Activated CD8-positive, alpha-beta T cell treated with anti-CD3 and anti-CD28 coated beads for 36 hours (primary cell): ENCODE results near the gene GGT6. TPM values are rescaled to one million over a fixed set of nuclear protein-coding genes. Genes with fewer than 3 reads are reported as not detected.

Experiments used
- ATAC-seq: fragments of 200-7000 bp; cut with Tn5 transposase; one replicate; pipeline ENCODE4 v1.10.0; 2021; ENCODE audit warnings: mild to moderate bottlenecking, moderate library complexity
- CTCF ChIA-PET: fragments of 350-600 bp; sonication (Branson Sonifier 250); formaldehyde crosslinking; loops from one replicate; lab custom pipeline; 2021; ENCODE audit warnings: antibody characterized with exemption; lab: Charles Lee
- POLR2A ChIA-PET: fragments of 350-600 bp; sonication (Branson Sonifier 250); formaldehyde crosslinking; loops from one replicate; lab custom pipeline; 2021; ENCODE audit warnings: antibody characterized with exemption; lab: Charles Lee
- DNase-seq: peaks from one replicate; pipeline ENCODE4 v3.0.0-alpha.2; 2020
- H3K27ac Mint-ChIP-seq: one replicate; pipeline ENCODE4 v1.8.0; 2021; ENCODE audit warnings: mild to moderate bottlenecking, mixed read lengths
- H3K27me3 Mint-ChIP-seq: one replicate; pipeline ENCODE4 v1.8.0; 2021; ENCODE audit warnings: mixed read lengths
- H3K36me3 Mint-ChIP-seq: one replicate; pipeline ENCODE4 v1.8.0; 2021; ENCODE audit warnings: low read depth, mixed read lengths
- H3K4me1 Mint-ChIP-seq: one replicate; pipeline ENCODE4 v1.8.0; 2021; ENCODE audit warnings: low read depth, mixed read lengths
- H3K4me3 Mint-ChIP-seq: one replicate; pipeline ENCODE4 v1.8.0; 2021; ENCODE audit warnings: mild to moderate bottlenecking, moderate library complexity, mixed read lengths
- H3K9me3 Mint-ChIP-seq: one replicate; pipeline ENCODE4 v1.8.0; 2021; ENCODE audit warnings: mixed read lengths
- CTCF ChIP-seq: fragments of 200-600 bp; IDR thresholded peaks from one replicate; pipeline ENCODE4 v1.8.0; 2022; ENCODE audit warnings: antibody characterized with exemption, mild to moderate bottlenecking
- intact Hi-C: fragments of 100-400 bp; cut with micrococcal nuclease; formaldehyde crosslinking; loops from one replicate; pipeline ENCODE4 v1.10.0; 2022
- total RNA-seq, 2 experiments: library from RNA; stranded (reverse); gene quantifications; one replicate each; pipeline ENCODE4 v1.2.3, GENCODE V29; 2021

Gene GGT6
- total RNA-seq, 2 experiments from 2014 or later, result not detected

GRCh38 chr17:4525691-4526397 is 34.5 kb downstream of the GGT6 start:
- ChIA-PET CTCF (no interaction called here), POLR2A (no interaction called here)
- no peaks in the 10 kb centered on the region for H3K36me3 Mint-ChIP-seq
- no peak for TF ChIP-seq CTCF
- H3K9me3 Mint-ChIP-seq, result no peaks in the 10 kb centered on the region
- intact Hi-C loops, result no loop called here
- H3K27me3 Mint-ChIP-seq, result no peaks in the 10 kb centered on the region
- no peak for ATAC-seq
- no peak for DNase-seq
- H3K4me1 Mint-ChIP-seq, result no peaks in the 10 kb centered on the region
- H3K27ac Mint-ChIP-seq, result no peak overlapping the region
- H3K4me3 Mint-ChIP-seq, result no peak overlapping the region

- H3K27ac Mint-ChIP-seq, result no peak overlapping the region
- intact Hi-C loops, result no loop called here
- no peak overlapping the region for H3K4me3 Mint-ChIP-seq
- H3K36me3 Mint-ChIP-seq, result no peaks in the 10 kb centered on the region
- no peak for TF ChIP-seq CTCF
- no peaks in the 10 kb centered on the region for H3K27me3 Mint-ChIP-seq
- ATAC-seq, result no peak
- DNase-seq, result no peak
- H3K9me3 Mint-ChIP-seq, result no peaks in the 10 kb centered on the region
- POLR2A ChIA-PET, result interaction anchor here (1.0 to 1.4 kb wide), 2 partner anchors 11 to 31 kb away, joined by 3 to 4 read pairs; no protein-coding TSS in a partner anchor
- CTCF ChIA-PET, result no interaction called here
- H3K4me1 Mint-ChIP-seq, result no peaks in the 10 kb centered on the region
These were observed 36.4 kb downstream of the GGT6 start for GRCh38 chr17:4523946-4524345.

- no peaks in the 10 kb centered on the region for H3K9me3 Mint-ChIP-seq
- TF ChIP-seq CTCF, result no peak
- CTCF ChIA-PET, result no interaction called here
- ATAC-seq (no peak), DNase-seq (no peak)
- H3K4me3 Mint-ChIP-seq, result no peak overlapping the region
- no peak overlapping the region for H3K27ac Mint-ChIP-seq
- H3K27me3 Mint-ChIP-seq, result no peaks in the 10 kb centered on the region
- intact Hi-C loops, result no loop called here
- POLR2A ChIA-PET, result interaction anchor here (1.3 to 1.4 kb wide), 2 partner anchors 13 to 89 kb away, joined by 3 read pairs; partner anchors contain the start of gene SPNS3
- no peaks in the 10 kb centered on the region for H3K36me3 Mint-ChIP-seq
- no peaks in the 10 kb centered on the region for H3K4me1 Mint-ChIP-seq
These were observed 37.7 kb downstream of the GGT6 start for GRCh38 chr17:4522661-4523060.

- Mint-ChIP-seq H3K4me3 (no peak overlapping the region), H3K27ac (no peak overlapping the region), H3K4me1 (no peaks in the 10 kb centered on the region), H3K36me3 (no peaks in the 10 kb centered on the region), H3K27me3 (no peaks in the 10 kb centered on the region), H3K9me3 (no peaks in the 10 kb centered on the region)
- ATAC-seq, result no peak
- DNase-seq, result no peak
- no peak for TF ChIP-seq CTCF
- ChIA-PET CTCF (interaction anchor here (1.1 kb wide), 1 partner anchor 100 kb away, joined by 3 read pairs; no protein-coding TSS in a partner anchor), POLR2A (no interaction called here)
- intact Hi-C loops, result no loop called here
These were observed 39.3 kb downstream of the GGT6 start for GRCh38 chr17:4520894-4521600.
